K562 (cell line): Measurements from ENCODE around the gene SMCO1. TPM values are rescaled to one million over a fixed set of nuclear protein-coding genes. Genes with fewer than 3 reads are reported as not detected.

Source experiments
- ATAC-seq: fragments of 200-7000 bp; cut with Tn5 transposase; 3 replicates; pipeline ENCODE4 v1.9.1; 2020; ENCODE audit warnings: moderate library complexity
- BruUV-seq: library from RNA; stranded (reverse); fragments of 400-500 nt; replicated peaks from 2 replicates; lab custom pipeline; 2021; lab: Mats Ljungman, UMichigan
- CTCF ChIA-PET: fragments of 300-600 bp; formaldehyde crosslinking; extraction: SDS; loops from one replicate; lab custom pipeline; 2021; ENCODE audit warnings: low intra/inter-chr PET ratio; lab: Yijun Ruan, JAX
- POLR2A ChIA-PET: fragments of 300-600, 350-650 bp; sonication (Branson Sonifier 250); formaldehyde crosslinking; extraction: SDS; loops from one replicate; lab custom pipeline; 2021; ENCODE audit warnings: antibody characterized with exemption, inconsistent platforms; lab: Yijun Ruan, JAX
- DNase-seq, 4 experiments: peaks; one replicate each; pipeline versions ENCODE4 v3.0.0 to v3.0.0-alpha.2; 2011 to 2018; ENCODE audit warnings: low spot score in 3 of 4, mixed read lengths in 3 of 4; ENCODE audit errors: extremely low read depth in 1 of 4
- FAIRE-seq: peaks from 2 replicates; lab custom pipeline; 2011; peaks lifted over from hg19 to GRCh38; lab: Jason Lieb, UNC
- H2AFZ ChIP-seq: 2 replicates; pipeline ENCODE4 v1.6.0; 2011; ENCODE audit warnings: low read depth, low read length, control low read depth, inconsistent platforms
- H3K27ac ChIP-seq: fragments of 200-600 bp; 3 replicates; pipeline ENCODE4 v1.8.0; 2011; ENCODE audit warnings: low read depth, mild to moderate bottlenecking, control low read depth, inconsistent platforms, low read length, moderate library complexity, mixed read lengths; ENCODE audit errors: extremely low read depth
- H3K27me3 ChIP-seq, 2 experiments: fragments of 300-600 bp in 1 of 2; 2 replicates in 1 of 2; 3 replicates in 1 of 2; pipeline versions ENCODE4 v1.6.0 to v1.8.0; 2011; ENCODE audit warnings: inconsistent platforms in 2 of 2, low read length in 2 of 2, mild to moderate bottlenecking in 1 of 2, mixed read lengths in 1 of 2, moderate library complexity in 1 of 2; ENCODE audit not compliant: control insufficient read depth in 2 of 2, insufficient read depth in 2 of 2
- H3K36me3 ChIP-seq: fragments of 300-600 bp; 3 replicates; pipeline ENCODE4 v1.8.0; 2011; ENCODE audit warnings: mild to moderate bottlenecking, low read length, inconsistent platforms; ENCODE audit not compliant: control insufficient read depth, insufficient read depth
- H3K4me1 ChIP-seq, 2 experiments: fragments of 200-600 bp in 1 of 2; replicated peaks in 1 of 2; 2 replicates in 1 of 2; 3 replicates in 1 of 2; pipeline versions ENCODE4 v1.5.1 to v1.8.0; 2011; ENCODE audit warnings: inconsistent platforms in 2 of 2, low read length in 2 of 2, mild to moderate bottlenecking in 1 of 2, mixed read lengths in 1 of 2, moderate library complexity in 1 of 2; ENCODE audit not compliant: control insufficient read depth in 2 of 2, insufficient read depth in 2 of 2
- H3K4me2 ChIP-seq: 2 replicates; pipeline ENCODE4 v1.6.1; 2011; ENCODE audit warnings: low read length, control low read depth, inconsistent platforms, mixed read lengths; ENCODE audit not compliant: insufficient read depth
- H3K4me3 ChIP-seq: fragments of 200-600 bp; sonication (generic), shearing (Covaris generic); 2 replicates; pipeline ENCODE4 v1.5.1; 2016; ENCODE audit warnings: control low read depth, inconsistent platforms
- H3K79me2 ChIP-seq: fragments of 200-600 bp; 3 replicates; pipeline ENCODE4 v1.8.0; 2011; ENCODE audit warnings: low read length, inconsistent platforms; ENCODE audit not compliant: control insufficient read depth, insufficient read depth
- H3K9ac ChIP-seq, 2 experiments: 2 replicates each; pipeline versions ENCODE4 v1.6.0 to v1.6.1; 2011; ENCODE audit warnings: low read depth in 2 of 2, low read length in 2 of 2, control low read depth in 1 of 2, inconsistent platforms in 1 of 2, mild to moderate bottlenecking in 1 of 2, mixed read lengths in 1 of 2; ENCODE audit not compliant: insufficient read depth in 1 of 2
- H3K9me1 ChIP-seq: one replicate; pipeline ENCODE4 v1.6.0; 2011; ENCODE audit warnings: inconsistent platforms, mild to moderate bottlenecking, low read length, moderate library complexity; ENCODE audit not compliant: control insufficient read depth, insufficient read depth
- H3K9me3 ChIP-seq: replicated peaks from 2 replicates; pipeline ENCODE4 v1.5.1; 2011; ENCODE audit warnings: low read depth, low read length, inconsistent platforms; ENCODE audit not compliant: control insufficient read depth, insufficient read depth
- H4K20me1 ChIP-seq: replicated peaks from 2 replicates; pipeline ENCODE4 v1.6.1; 2011; ENCODE audit warnings: low read length, inconsistent platforms, mixed read lengths; ENCODE audit not compliant: control insufficient read depth, insufficient read depth
- EGR1 ChIP-seq: fragments of 450-650 bp; conservative IDR thresholded peaks from 2 replicates; pipeline ENCODE4 v1.6.1; 2017; ENCODE audit warnings: mild to moderate bottlenecking
- FOSL1 ChIP-seq: fragments of 200-800 bp; sonication (Bioruptor generic); conservative IDR thresholded peaks from 2 replicates; pipeline ENCODE4 v1.6.1; 2016; ENCODE audit warnings: missing genetic modification characterization, missing compliant biosample characterization
- NFRKB ChIP-seq: fragments of 450-650 bp; IDR thresholded peaks from 2 replicates; pipeline ENCODE4 v1.6.1; 2016; ENCODE audit warnings: low read depth
- PML ChIP-seq: IDR thresholded peaks from 2 replicates; pipeline ENCODE4 v1.6.1; 2012; ENCODE audit warnings: low read length, inconsistent platforms
- POLR2G ChIP-seq: fragments of 200-400 bp; formaldehyde crosslinking; IDR thresholded peaks from 2 replicates; pipeline ENCODE4 v1.6.1; 2017; ENCODE audit warnings: low read depth, mild to moderate bottlenecking, antibody characterized with exemption, low read length, moderate library complexity
- RBM34 ChIP-seq: fragments of 200-400 bp; formaldehyde crosslinking; IDR thresholded peaks from 2 replicates; pipeline ENCODE4 v1.6.1; 2018; ENCODE audit warnings: low read length, borderline replicate concordance; ENCODE audit not compliant: insufficient read depth
- TCF3 ChIP-seq: sonication (generic); formaldehyde crosslinking; IDR thresholded peaks from 2 replicates; pipeline ENCODE4 v1.4.0; 2020; ENCODE audit warnings: mild to moderate bottlenecking, missing genetic modification reagents
- TGIF2 ChIP-seq: sonication (generic); formaldehyde crosslinking; IDR thresholded peaks from 2 replicates; pipeline ENCODE4 v1.8.1; 2022; ENCODE audit warnings: mild to moderate bottlenecking, missing genetic modification reagents, moderate library complexity
- ZKSCAN3 ChIP-seq: fragments of 250-450 bp; sonication (Bioruptor Pico); IDR thresholded peaks from 2 replicates; pipeline ENCODE4 v1.4.0; 2020
- WGBS: fragments of 100-300 bp; shearing (Covaris generic); methylation state at CpG from one replicate; pipeline ENCODE4 v1.1.6; 2016; ENCODE audit warnings: low coverage, mixed read lengths; ENCODE audit not compliant: insufficient coverage; ENCODE audit errors: missing lambda C conversion rate; 5-methylcytosine and 5-hydroxymethylcytosine counted together
- in situ Hi-C: fragments of 300-500 bp; cut with MboI; formaldehyde crosslinking; loops from 4 replicates; pipeline ENCODE4 v1.15.0; 2018; ENCODE audit warnings: inconsistent platforms, mixed read lengths
- intact Hi-C: fragments of 100-400 bp; cut with micrococcal nuclease; formaldehyde crosslinking; loops from 2 replicates; pipeline ENCODE4 v1.14.2; 2022
- polyA plus RNA-seq, 8 experiments: library from polyadenylated mRNA; depleted of rRNA in 4 of 8; stranded (reverse) in 5 of 8; unstranded in 3 of 8; fragments of >200 nt; fragmentation: Nextera tagmentation in 2 of 8; fragmentation: Illumina TruSeq in 1 of 8; extraction: Ambion mirVana in 2 of 8; extraction: Trizol in 1 of 8; gene quantifications; 2 replicates each; pipeline versions ENCODE4 v1.2.1 to v1.2.3, GENCODE V29; 2011 to 2014; ENCODE audit warnings: inconsistent platforms in 1 of 8, missing spikeins in 1 of 8
- total RNA-seq, 7 experiments: library from RNA; depleted of rRNA in 6 of 7; stranded (reverse); fragments of >200 nt in 6 of 7; fragmentation: Illumina TruSeq in 2 of 7; extraction: Trizol in 2 of 7; gene quantifications; 2 replicates each; pipeline versions ENCODE4 v1.2.1 to v1.2.3, GENCODE V29; 2011 to 2021; ENCODE audit warnings: low replicate concordance in 1 of 7
- TF ChIP-seq, protein P1 (sequence below), 2 experiments: IDR thresholded peaks; 2 replicates each; pipeline ENCODE4 v1.6.1; 2012; ENCODE audit warnings: improper control_type of control experiment in 2 of 2, low read depth in 2 of 2, low read length in 2 of 2, borderline replicate concordance in 1 of 2
- TF ChIP-seq, protein P2 (sequence below): IDR thresholded peaks from 2 replicates; pipeline ENCODE4 v1.6.1; 2016; ENCODE audit warnings: missing genetic modification characterization, missing compliant biosample characterization

The SMCO1 gene
- total and polyA plus RNA-seq, 9 of the 15 experiments (the other 6 are each of a cell fraction or from before 2014, with no cell fraction given): 0.05 to 0.35 (median 0.12) TPM; not detected in 5

DNA sequence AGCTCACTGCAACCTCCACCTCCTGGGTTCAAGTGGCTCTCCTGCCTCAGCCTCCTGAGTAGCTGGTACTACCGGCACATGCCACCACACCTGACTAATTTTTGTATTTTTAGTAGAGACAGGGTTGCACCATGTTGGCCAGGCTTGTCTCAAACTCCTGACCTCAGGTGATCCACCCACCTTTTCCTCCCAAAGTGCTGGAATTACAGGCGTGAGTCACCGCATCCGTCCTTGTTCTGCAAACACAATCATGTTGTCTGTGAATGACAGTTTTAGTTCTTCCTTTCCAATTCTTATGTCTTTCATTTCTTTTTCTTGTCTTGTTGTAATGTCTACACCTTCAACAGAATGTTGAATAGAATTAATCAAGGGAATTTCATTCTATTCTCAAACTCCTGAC, 16.3 kb upstream of the SMCO1 start:
- TF ChIP-seq TGIF2 (CRISPR knock-in tag) (no peak), FOSL1 (tag) (no peak), EGR1 (peak; percentile 52; the same call in 1 of the 2 replicates)
- no peak overlapping the region for H3K4me2 ChIP-seq
- peaks cover 8 to 26% of the 10 kb centered on the region in 2 experiments; a peak in 4 of 5 replicates for H3K4me1 ChIP-seq
- FAIRE-seq (no peak), DNase-seq (no peak), ATAC-seq (no peak)
- intact Hi-C loops (no loop called here), in situ Hi-C loops (loop anchor here (5.0 to 10.0 kb wide), 2 partner anchors 151 to 653 kb away; no protein-coding TSS in a partner anchor)
- H3K9me1 ChIP-seq: no peaks in the 10 kb centered on the region
- H3K4me3 ChIP-seq: no peak overlapping the region
- no peak overlapping the region for H3K27ac ChIP-seq
- H4K20me1 ChIP-seq: no peaks in the 10 kb centered on the region
- BruUV-seq: no TSS peak
- ChIA-PET POLR2A (no interaction called here), CTCF (no interaction called here)
- no peaks in the 10 kb centered on the region for H3K27me3 ChIP-seq
- H3K9ac ChIP-seq: no peak overlapping the region
- no peak overlapping the region for H2AFZ ChIP-seq
- 87% methylated on average over 4 of the region's 4 CpGs for WGBS
- no peaks in the 10 kb centered on the region for H3K36me3 ChIP-seq
- H3K9me3 ChIP-seq: 0 out of 2 replicates have a peak, but pooled peaks cover 3% of the 10 kb centered on the region
- H3K79me2 ChIP-seq: no peaks in the 10 kb centered on the region

DNA sequence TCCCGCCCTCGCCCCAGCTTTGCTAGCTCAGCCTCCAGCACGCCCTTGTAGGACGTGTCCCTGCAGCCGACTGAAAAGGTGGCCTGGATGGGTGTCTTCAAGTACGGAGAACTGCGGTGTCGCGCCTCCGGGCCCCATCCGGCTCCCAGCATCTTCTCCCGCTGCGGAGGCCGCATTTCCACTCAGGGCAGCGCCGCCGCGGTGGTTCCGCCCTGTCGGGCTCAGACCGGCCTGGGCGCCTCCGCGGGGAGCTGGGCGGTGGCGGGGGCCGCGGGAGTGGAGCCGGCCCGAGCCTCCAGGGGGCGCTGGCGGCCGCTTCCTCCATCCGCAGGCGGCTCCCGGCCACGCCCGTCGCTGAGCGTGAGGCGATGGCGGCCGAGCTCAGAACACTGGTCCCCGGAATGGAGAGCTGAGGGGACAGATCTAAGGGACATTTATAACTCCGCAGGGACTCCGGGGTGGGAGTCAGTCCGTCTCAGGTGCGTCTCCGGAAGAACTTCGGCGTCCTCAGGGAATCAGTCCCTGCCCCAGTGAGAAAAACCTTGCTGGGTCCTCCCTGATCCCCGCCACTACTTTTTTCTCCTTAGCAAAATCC, 13.6 kb upstream of the SMCO1 start:
- no peak for FAIRE-seq
- no peaks in the 10 kb centered on the region for H3K27me3 ChIP-seq
- H3K27ac ChIP-seq: peak overlapping the region; percentile 81
- TF ChIP-seq POLR2G (peak; percentile 91), TCF3 (CRISPR knock-in tag) (no peak; the same call in 1 of the 2 replicates), PML (peak; percentile 33; the same call in 1 of the 2 replicates), RBM34 (no peak), ZKSCAN3 (no peak), NFRKB (no peak)
- TF ChIP-seq, protein P1, sequence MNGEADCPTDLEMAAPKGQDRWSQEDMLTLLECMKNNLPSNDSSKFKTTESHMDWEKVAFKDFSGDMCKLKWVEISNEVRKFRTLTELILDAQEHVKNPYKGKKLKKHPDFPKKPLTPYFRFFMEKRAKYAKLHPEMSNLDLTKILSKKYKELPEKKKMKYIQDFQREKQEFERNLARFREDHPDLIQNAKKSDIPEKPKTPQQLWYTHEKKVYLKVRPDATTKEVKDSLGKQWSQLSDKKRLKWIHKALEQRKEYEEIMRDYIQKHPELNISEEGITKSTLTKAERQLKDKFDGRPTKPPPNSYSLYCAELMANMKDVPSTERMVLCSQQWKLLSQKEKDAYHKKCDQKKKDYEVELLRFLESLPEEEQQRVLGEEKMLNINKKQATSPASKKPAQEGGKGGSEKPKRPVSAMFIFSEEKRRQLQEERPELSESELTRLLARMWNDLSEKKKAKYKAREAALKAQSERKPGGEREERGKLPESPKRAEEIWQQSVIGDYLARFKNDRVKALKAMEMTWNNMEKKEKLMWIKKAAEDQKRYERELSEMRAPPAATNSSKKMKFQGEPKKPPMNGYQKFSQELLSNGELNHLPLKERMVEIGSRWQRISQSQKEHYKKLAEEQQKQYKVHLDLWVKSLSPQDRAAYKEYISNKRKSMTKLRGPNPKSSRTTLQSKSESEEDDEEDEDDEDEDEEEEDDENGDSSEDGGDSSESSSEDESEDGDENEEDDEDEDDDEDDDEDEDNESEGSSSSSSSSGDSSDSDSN (IDR thresholded peaks at IDR 0.05; ENCODE audit: borderline replicate concordance in 1 of 2, low read depth in 2 of 2, low read length in 2 of 2): no peak; a peak in 1 of 4 replicates
- TF ChIP-seq, protein P2, sequence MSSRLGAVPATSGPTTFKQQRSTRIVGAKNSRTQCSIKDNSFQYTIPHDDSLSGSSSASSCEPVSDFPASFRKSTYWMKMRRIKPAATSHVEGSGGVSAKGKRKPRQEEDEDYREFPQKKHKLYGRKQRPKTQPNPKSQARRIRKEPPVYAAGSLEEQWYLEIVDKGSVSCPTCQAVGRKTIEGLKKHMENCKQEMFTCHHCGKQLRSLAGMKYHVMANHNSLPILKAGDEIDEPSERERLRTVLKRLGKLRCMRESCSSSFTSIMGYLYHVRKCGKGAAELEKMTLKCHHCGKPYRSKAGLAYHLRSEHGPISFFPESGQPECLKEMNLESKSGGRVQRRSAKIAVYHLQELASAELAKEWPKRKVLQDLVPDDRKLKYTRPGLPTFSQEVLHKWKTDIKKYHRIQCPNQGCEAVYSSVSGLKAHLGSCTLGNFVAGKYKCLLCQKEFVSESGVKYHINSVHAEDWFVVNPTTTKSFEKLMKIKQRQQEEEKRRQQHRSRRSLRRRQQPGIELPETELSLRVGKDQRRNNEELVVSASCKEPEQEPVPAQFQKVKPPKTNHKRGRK (tag): no peak

More for the DNA sequence above, 13.6 kb upstream of the SMCO1 start:
- peak overlapping the region; percentile 53 for H3K4me3 ChIP-seq
- 0 out of 2 replicates have a peak, but pooled peaks cover 3% of the 10 kb centered on the region for H3K9me3 ChIP-seq
- H3K9ac ChIP-seq: peak overlapping the region; percentile 85 to 95
- WGBS: 3% methylated on average over 48 of the region's 52 CpGs
- peaks cover 8 to 22% of the 10 kb centered on the region in 2 experiments; a peak in 4 of 5 replicates for H3K4me1 ChIP-seq
- in situ Hi-C loops (no loop called here), intact Hi-C loops (loop anchor here (1.0 to 10.0 kb wide), 4 partner anchors 39 to 656 kb away; partner anchors contain the start of genes FBXO45, NCBP2 and WDR53)
- H3K36me3 ChIP-seq: no peaks in the 10 kb centered on the region
- no peaks in the 10 kb centered on the region for H3K9me1 ChIP-seq
- peak overlapping the region; percentile 95 for H3K4me2 ChIP-seq
- POLR2A ChIA-PET: interaction anchor here (0.5 to 1.2 kb wide), 14 partner anchors 9 to 814 kb away, joined by 3 to 5 read pairs (median 3); partner anchors contain the start of genes FBXO45 and WDR53
- no peaks in the 10 kb centered on the region for H3K79me2 ChIP-seq
- CTCF ChIA-PET: interaction anchor here (1.7 kb wide), 1 partner anchor 156 kb away, joined by 6 read pairs; no protein-coding TSS in a partner anchor
- H2AFZ ChIP-seq: peak overlapping the region; percentile 100
- no peaks in the 10 kb centered on the region for H4K20me1 ChIP-seq
- DNase-seq: peak; percentile 88 to 90 (median 90)
- ATAC-seq: peak; percentile 98
- no TSS peak for BruUV-seq
